HG03565 (cell line): ENCODE results near the gene PLPPR3.
A peak's percentile ranks its signal among the peaks of the same experiment; 100 is the strongest.

ENCODE experiments used
- ATAC-seq: cut with Tn5 transposase; IDR thresholded peaks from one replicate; pipeline ENCODE4 v1.9.1; 2021; ENCODE audit warnings: mild to moderate bottlenecking, moderate library complexity; ENCODE audit not compliant: unreplicated experiment

The PLPPR3 gene

DNA sequence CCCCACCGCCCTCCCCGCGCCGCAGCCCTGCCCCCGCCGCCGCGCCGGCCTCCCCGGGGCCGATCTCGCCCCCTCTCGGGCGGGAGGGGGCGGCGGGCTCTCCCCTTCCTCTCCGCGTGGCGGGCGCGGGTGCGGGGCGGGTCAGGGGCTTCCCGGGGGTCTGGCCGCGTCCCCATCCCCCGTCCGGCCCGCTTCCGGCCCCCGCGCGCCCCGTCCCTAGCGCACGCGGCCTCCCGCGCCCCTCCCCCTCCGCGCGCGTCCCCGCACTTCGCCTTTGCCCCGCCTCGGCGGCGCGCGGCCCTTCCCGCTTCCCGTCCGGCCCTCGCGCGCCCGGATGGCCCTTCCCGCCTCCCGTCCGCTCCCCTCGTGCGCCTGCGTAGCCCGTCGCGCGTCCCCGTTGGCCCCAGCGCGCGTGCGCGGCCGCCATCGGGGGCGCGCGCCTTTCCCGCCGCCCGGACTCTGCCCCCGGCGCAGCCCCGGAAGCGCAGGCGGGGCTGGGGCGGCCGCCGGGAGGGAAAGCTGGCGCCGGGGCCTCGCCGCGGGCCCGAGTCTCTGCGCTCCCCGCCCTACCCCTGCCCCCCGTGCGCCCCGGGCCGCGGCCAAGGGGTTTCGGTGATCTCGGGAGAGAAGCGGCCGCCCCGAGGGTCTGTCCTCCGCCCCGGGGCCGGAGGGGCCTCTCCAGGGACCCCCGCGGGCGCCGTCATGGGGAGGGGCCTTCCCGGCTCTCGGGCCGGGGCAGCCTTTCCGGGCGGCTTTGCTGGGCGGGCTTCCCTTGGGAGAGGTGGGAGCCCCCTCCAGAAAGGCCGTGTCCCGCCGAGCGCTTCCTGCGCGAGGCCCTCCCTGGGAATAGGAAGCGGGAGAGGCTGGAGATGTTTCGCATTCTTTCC lies 24.0 kb downstream of the PLPPR3 start:
- peak; percentile 29 for ATAC-seq

DNA sequence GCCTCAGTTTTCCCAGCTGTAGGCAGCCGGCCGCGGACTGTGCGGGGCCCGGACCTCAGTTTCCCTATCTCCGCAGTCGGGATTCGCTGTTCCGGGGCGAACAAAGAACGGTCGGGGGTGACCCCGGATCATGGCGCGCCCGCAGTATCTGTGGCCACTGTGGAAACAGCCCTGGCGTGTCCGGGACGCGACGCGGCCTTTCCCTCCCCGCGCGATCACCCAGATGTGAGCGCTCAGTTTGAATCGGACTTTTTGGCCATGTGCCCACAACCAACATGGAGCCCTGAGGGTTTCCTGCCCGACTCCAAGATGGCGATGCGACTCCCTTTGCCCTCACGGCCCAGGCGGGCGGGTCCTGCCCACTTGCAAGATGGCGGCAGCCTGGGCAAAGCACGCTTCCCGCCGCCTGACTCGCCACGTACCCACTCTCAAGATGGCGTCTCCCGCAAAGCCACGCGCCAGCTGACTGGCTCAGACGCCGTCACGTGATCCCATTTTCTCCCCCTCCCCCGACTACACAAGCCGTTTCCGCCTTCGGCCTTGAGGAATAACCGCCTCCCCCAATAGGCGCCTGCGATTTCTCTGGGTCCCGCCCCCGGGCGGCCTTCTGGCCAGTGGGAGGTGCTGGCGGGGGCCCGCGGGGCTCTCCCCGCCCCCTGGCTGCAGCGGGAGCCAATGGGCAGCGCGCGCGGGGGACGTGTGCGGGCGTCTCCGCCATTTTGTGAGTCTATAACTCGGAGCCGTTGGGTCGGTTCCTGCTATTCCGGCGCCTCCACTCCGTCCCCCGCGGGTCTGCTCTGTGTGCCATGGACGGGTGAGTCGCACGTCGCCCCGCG lies 24.8 kb downstream of the PLPPR3 start, which contains the start of gene PTBP1:
PTBP1 (plus strand) TSS at position 761 of the 836 bp plus-strand sequence; CDS start at position 807, 46 bp downstream.
- peak; percentile 73 for ATAC-seq

DNA sequence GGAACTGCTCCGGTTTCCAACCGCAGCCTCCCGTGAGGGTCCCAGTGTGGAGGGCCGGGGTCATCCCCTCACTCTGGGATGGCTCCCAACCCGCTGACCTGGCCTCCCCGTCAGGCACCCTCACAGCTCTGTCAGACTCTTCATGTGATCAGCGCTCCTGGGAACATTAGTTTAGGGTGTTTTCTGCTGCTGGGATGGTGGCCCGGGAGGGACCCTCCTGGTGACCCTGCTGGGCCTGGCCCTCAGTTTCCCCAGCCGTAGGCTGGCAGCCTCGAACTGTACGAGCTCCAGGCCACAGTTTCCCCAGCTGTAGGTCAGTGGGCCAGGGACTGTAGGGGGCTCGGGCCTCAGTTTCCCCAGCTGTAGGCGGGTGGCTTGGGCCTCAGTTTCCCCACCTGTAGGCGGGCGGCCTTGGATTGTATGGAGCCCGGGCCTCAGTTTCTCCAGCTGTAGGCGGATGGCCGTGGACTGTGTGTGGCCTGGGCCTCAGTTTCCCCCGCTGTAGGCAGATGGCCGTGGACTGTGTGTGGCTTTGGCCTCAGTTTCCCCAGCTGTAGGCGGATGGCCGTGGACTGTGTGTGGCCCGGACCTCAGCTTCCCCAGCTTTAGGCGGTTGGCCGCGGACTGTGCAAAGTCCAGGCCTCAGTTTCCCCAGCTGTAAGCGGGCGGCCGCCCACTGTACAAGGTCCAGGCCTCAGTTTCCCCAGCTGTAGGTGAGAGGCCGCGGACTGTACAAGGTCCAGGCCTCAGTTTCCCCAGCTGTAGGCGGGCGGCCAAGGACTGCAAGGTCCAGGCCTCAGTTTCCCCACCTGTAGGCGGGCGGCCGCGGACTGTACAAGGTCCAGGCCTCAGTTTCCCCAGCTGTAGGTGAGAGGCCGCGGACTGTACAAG lies 25.8 kb downstream of the PLPPR3 start:
- ATAC-seq: no peak

DNA sequence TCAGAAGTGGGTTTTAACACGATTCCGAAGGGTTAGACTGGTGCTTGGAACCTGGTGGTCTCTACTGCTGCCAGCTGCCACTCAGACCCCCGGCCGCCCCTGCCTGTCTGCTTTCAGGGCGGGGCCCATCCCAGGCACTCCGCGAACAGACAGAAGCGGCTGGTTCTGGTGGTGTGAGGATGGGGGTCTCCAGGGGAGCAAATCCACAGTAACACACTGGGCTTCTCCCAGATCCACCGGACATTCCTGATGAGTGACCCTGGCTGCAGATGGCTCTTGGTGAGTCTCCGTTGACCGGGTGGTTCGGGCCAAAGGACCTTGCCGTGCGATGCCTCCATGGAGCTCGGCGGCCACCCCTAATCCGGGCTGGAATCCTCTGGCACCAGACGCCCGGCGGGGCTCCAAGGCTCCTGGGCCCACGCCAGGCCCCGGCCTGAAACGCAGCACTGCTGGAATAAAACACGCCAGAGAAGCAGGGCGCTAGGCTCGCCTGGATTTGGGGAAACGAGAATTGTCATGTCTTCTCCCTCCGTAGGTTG lies 26.6 kb downstream of the PLPPR3 start:
- ATAC-seq: no peak

DNA sequence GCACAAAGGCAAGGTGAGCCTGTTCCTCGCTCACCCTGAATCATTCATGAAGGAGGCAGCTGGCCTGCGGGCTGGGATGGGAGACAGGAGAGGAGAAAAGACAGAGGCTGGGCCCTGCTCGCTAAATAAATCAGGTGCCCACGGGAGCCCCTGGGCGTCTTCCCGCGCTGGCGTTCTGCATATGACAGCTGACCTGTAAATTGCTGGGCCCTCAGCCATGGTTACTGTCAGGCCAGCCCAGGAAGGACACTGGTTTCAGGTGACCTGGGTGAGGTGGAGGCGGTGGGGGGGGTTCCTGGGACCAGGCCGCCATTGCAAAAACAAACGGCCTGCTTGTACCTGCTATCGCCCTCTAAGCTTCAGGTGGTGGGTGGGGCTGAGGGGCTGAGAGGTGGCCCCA lies 27.9 kb downstream of the PLPPR3 start:
- no peak for ATAC-seq

DNA sequence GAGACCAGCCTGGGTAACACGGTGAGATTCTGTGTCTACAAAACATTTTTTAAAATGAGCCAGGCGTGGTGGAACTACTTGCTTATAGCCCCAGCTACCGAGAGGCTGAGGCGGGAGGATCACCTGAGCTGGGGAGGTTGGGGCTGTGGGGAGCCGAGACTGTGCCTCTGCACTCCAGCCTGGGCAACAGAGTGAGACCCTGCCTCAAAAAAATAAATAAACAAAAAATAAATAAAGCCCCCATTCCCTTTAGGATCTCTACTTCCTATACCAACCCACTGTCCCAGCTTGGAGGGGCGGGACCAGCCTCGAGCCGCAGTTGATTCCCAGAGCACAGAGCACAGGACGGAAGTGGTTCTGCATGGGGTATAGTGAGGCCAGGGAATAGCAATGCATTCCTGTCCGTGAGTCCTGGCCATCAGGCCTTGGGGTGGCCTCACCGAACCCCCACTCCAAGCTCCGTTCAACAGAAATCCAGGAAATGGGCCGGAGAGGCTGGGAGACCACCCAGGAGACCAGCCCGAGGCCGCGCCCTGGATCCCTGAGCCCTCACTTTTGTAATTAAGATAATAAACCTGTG lies 29.4 kb downstream of the PLPPR3 start:
- ATAC-seq: no peak

DNA sequence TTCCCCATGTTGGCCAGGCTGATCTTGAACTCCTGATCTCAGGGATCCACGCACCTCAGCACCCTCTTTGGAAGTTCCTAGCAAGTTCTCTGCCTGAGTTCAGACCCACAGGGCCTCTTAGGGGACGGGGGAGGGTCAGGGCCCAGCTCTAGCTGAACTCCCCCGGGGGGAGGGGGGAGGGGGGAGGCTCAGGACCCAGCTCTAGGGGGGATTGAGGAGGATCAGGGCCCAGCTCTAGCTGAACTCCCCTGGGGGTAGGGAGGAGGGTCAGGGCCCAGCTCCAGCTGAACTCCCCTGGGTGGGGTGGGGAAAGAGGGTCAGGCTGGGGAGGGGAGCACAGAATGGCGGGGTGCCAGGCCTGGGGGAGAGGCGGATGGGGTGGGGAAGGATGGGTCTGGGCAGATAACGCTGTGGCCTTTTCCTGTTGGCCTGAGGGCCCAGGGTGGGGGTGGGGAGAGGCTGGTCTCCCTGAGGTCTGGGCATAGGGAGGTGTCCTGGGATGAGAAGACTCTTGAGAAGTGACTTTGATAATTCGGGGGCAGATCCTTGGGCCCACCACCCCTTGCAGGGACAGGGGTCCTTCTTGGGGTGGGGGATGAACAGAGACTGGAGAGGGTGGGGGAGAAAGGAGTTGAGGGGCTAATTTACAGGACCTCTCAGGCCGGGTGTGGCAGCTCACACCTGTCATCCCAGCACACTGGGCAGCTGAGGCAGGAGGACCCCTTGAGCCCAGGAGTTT lies 30.0 kb downstream of the PLPPR3 start:
- ATAC-seq: no peak

DNA sequence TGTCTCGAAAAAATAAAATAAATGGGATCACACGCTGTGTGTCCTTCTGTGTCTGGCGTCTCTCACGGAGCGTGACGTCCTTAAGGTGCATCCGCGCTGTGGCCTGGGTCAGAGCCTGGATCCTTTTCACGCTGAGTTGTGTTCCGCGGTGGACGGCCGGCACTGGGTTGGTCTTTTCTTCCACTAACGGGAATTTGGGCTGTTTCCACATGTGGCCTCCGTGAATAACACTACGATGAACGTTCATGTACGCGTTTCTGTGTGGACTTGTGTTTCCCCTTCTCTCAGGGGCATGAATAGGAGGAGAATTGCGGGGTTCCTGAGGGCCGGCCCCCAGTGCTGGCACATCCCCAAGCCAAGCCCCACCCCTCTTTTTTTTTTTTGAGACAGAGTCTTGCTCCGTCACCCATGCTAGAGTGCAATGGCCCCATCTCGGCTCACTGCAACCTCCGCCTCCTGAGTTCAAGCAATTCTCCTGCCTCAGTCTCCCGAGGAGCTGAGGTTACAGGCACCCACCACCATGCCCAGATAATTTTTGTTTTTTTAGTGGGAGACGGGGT lies 30.7 kb downstream of the PLPPR3 start:
- ATAC-seq: no peak

DNA sequence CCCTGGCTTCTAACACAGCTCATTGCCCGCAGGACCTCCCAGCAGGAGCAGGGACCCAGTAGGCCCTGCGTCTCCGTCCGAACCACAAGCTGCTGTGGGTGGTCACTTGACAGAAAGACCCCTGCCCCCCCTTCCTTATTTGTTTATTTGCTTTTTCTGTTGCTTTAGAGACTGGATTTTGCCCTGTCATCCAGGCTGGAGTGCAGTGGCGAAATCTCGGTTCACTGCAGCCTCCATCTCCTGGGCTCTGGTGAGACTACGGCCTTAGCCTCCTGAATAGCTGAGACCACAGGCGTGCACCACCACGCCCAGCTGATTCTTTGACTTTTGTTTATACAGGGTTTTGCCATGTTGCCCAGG lies 32.1 kb downstream of the PLPPR3 start:
- ATAC-seq: no peak

DNA sequence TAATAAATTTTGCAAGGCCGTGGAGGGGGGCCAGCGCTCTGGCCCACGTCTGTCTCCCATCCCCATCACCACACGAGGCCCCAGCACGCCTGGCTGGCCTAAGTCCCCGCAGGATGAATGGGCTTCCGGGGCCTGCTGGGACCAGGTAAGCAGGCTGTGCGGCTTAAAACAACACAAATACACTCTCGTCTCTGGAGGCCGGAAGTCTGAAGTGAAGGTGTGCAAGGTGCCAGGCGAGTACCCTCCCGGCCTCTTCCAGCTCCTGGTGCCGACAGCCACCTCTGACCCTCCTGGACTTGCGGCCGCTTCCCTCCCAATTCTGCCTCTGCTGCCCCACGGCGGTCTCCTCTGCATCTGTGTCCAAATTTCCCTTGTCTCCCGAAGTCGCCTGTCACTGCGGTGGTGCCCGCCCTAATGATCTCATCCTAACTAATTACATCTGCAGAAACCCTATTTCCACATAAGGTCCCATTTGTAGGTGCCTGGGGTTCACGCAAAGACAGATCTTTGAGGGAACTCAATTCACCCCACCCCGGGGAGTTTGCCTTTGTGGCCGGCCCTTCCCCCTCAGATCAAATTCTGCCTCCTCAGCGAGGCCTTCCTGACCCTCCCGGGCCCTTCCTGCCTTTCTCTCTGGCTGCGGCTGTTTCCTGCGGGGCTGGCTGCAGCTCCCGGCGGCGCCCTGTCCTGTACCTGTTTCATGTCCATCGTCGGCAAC lies 32.6 kb downstream of the PLPPR3 start:
- no peak for ATAC-seq

DNA sequence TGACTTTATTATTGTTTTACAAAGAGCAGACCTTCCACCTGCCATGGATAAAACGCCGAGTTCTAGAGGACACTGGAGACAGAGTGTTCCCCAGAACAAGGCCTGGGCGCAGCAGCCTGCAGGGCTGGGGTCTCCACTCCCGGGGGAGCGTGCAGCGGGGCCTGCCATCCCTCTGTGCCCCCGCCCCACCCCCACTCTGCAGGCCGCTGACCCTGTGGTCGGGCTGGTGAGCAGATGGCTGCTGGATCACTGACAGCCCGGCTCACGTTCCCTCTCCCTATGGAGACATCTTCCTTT lies 33.1 kb downstream of the PLPPR3 start:
- ATAC-seq: no peak

DNA sequence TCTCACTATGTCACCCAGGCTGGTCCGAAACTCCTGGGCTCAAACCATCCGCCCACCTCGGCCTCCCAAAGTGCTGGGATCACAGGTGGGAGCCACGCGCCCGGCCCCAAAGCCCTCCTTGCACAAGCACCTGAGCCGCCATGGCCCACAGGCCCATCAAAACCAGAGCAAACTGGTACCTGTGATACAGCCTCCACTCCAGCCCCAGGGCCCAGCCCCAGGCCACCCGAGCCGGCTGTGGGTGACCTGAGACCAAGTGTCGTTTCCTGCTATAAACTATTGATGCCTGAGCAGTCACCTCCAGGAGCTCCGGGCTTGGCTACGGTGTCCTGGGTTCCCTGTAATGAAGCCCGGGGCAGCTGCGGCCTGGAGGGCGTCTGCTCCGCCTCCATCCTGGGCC lies 34.2 kb downstream of the PLPPR3 start:
- no peak for ATAC-seq

DNA sequence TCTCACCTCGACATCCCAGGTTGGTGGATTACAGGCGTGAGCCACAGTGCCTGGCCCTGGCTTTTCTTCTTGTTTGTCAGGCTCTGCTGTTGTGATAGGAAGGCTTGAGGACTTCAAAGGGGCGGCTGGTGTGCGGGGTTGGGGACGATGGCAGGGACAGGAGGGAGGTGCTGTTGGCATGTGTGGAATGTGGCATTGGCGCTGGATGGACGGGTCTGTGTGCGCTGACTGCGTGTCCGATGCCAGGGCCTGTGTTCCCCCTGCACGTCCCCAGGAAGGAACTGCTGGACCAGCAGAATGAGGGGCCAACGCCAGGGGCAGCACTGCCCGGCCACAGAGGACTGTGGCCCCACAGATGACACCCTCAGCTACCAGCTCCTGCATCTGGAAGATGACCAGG lies 37.2 kb downstream of the PLPPR3 start:
- ATAC-seq: no peak

DNA sequence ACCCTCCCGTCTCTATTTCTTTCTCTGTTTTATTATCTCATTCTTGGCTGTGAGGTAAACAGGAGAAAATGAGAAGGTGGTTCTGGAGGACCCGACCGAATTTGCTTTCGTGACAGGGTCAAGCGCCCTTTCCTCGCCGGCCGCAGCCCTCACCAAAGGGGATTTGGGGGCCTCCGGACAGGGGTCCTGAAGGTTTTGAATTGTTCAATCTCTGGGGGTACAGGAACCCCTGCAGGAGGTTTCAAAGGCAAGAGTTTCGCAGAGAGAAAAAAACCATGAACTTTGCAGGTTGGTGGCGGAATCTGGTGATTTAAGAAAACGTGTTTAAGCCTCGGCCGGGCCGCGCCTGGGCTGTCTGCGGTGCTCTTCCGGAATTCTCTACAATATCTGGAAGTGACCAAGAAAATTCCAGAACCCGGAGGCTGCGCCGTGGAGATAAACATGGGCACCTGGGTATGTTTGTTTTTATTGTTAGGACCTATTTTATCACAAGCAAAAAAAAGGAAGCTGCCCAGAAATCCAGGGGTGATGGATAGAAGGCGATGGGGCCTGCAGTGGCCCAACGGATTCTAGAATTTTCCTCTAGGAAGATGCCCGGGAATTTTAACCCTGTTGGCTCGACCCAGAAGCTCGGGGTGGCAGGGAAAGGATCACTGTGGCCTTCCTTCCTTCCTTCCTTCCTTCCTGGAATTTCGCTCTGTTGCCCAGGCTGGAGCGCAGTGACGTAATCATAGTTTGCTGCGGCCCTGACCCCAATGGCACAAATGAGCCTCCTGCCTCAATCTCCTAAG lies 38.7 kb downstream of the PLPPR3 start:
- no peak for ATAC-seq

DNA sequence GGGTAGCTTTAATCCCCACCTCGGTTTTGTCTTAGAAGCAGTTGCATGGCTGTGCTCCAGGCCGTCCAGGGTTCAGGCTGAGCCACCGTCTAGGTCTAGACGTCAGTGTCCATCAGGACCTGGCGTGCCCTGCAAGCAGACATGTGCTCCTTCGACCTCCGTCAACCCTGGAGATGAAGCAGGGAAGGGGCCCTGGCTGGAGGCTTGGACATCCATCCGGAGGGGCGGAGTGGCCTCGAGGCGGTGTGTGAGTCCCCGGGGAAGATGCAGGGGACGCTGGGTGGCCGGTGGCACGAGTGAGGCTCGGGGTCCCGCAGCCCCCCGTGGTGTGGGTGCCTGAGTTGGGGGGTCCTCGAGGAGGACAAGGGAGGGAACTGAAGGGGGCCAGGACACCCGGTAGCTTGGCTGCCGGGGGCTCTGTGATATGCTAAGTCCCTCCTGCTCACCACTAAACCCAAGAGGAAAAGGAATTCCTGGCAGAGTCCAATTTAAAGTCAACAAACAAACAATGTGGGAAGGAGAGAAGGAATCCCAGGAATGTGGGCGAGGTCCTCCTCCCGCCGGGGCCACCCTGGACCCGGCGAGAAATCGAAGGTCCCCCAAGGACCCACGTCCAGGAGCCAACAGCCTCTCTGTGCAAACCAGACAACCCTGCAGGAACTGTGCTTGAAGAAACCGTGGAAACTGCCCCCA lies 39.4 kb downstream of the PLPPR3 start:
- ATAC-seq: no peak

DNA sequence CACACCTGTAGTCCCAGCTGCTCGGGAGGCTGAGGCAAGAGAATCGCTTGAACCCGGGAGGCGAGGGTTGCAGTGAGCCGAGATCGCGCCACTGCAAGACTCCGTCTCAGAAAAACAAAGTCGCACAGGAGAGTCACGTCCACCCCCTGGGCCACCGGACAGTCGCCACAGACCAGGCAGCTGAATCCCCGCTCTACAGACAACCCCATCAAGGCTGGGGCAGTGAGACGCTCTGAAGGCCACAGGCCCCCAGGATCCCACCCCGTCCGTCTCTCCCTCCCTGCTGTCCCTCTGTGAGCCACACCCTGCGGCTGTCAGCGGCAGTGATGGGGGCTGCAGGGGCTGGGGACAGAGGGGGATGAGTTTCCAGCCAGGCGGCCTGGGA lies 40.0 kb downstream of the PLPPR3 start:
- ATAC-seq: no peak

DNA sequence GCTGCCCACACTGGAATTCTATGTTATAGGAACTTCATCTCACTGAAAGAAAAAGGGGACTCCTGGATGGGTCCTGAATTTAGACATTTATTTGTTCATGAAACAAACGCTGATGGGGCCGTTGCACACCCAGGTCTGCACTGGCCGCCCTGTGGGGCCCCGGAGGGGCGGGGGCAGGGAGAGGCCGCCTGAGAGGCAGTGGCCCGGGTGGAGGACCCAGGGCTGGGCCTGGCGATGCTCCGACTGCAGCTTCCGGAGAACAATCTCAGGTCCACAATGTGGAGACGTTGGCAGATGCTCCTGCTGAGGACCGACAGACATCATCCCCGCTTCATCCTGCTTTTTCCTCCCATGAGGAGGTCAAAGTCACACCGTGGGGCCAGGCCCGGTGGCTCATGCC lies 40.8 kb downstream of the PLPPR3 start:
- no peak for ATAC-seq
